HEK293 (cell line): ENCODE results near the gene TNFRSF4.

Source experiments
- CTCF ChIA-PET: fragments of 350-600 bp; formaldehyde crosslinking; extraction: SDS; loops from one replicate; lab custom pipeline; 2021; ENCODE audit warnings: antibody characterized with exemption; lab: Yijun Ruan, JAX
- POLR2A ChIA-PET: fragments of 300-600 bp; formaldehyde crosslinking; extraction: SDS; loops from one replicate; lab custom pipeline; 2020; ENCODE audit warnings: antibody characterized with exemption, inconsistent platforms; lab: Yijun Ruan, JAX
- H3K27ac ChIP-seq: fragments of 200-500 bp; sonication (Bioruptor generic); 2 replicates; pipeline ENCODE4 v1.5.1; 2014; ENCODE audit warnings: low read depth, low read length, control low read depth, inconsistent platforms; ENCODE audit errors: extremely low read depth
- H3K36me3 ChIP-seq, 2 experiments: fragments of 200-500 bp in 1 of 2; sonication (Bioruptor generic) in 1 of 2; 1 replicate in 1 of 2; 2 replicates in 1 of 2; pipeline ENCODE4 v1.5.1; 2014 to 2017; ENCODE audit warnings: inconsistent platforms in 2 of 2, low read length in 2 of 2; ENCODE audit not compliant: control insufficient read depth in 2 of 2, insufficient read depth in 1 of 2
- H3K4me1 ChIP-seq: fragments of 200-500 bp; sonication (Bioruptor generic); 2 replicates; pipeline ENCODE4 v1.5.1; 2014; ENCODE audit warnings: mild to moderate bottlenecking, low read length, inconsistent platforms; ENCODE audit not compliant: control insufficient read depth, insufficient read depth
- H3K4me3 ChIP-seq: 2 replicates; pipeline ENCODE4 v1.5.1; 2011; ENCODE audit warnings: low read depth, mild to moderate bottlenecking, control low read depth, low read length, moderate library complexity
- H3K9me3 ChIP-seq: fragments of 200-500 bp; sonication (Bioruptor generic); 2 replicates; pipeline ENCODE4 v1.5.1; 2014; ENCODE audit warnings: low read depth, low read length, inconsistent platforms; ENCODE audit not compliant: control insufficient read depth, insufficient read depth
- GLI4 ChIP-seq: fragments of 450-650 bp; formaldehyde crosslinking; IDR thresholded peaks from 2 replicates; pipeline ENCODE4 v1.5.1; 2016; ENCODE audit warnings: missing biosample characterization, missing genetic modification characterization
- KLF10 ChIP-seq: fragments of 450-650 bp; IDR thresholded peaks from 2 replicates; pipeline ENCODE4 v1.5.1; 2018; ENCODE audit warnings: missing biosample characterization, mild to moderate bottlenecking, missing genetic modification characterization
- SCRT1 ChIP-seq: fragments of 450-650 bp; formaldehyde crosslinking; IDR thresholded peaks from 2 replicates; pipeline ENCODE4 v1.5.1; 2016; ENCODE audit warnings: missing biosample characterization, missing genetic modification characterization, borderline replicate concordance
- SCRT2 ChIP-seq: fragments of 450-650 bp; formaldehyde crosslinking; IDR thresholded peaks from 2 replicates; pipeline ENCODE4 v1.5.1; 2016; ENCODE audit warnings: missing biosample characterization, missing genetic modification characterization
- SP3 ChIP-seq: fragments of 450-650 bp; formaldehyde crosslinking; IDR thresholded peaks from 2 replicates; pipeline ENCODE4 v1.5.1; 2016; ENCODE audit warnings: missing biosample characterization, missing genetic modification characterization
- ZFP3 ChIP-seq: fragments of 450-650 bp; formaldehyde crosslinking; IDR thresholded peaks from 2 replicates; pipeline ENCODE4 v1.5.1; 2016; ENCODE audit warnings: low read depth, missing biosample characterization, missing genetic modification characterization
- ZFP69B ChIP-seq: fragments of 450-650 bp; formaldehyde crosslinking; IDR thresholded peaks from 2 replicates; pipeline ENCODE4 v1.5.1; 2016; ENCODE audit warnings: missing biosample characterization, missing genetic modification characterization
- ZNF169 ChIP-seq: fragments of 450-650 bp; formaldehyde crosslinking; IDR thresholded peaks from 2 replicates; pipeline ENCODE4 v1.5.1; 2016; ENCODE audit warnings: missing biosample characterization, missing genetic modification characterization
- ZNF292 ChIP-seq: fragments of 450-650 bp; formaldehyde crosslinking; IDR thresholded peaks from 2 replicates; pipeline ENCODE4 v1.5.1; 2016; ENCODE audit warnings: low read depth, missing biosample characterization, missing genetic modification characterization, borderline replicate concordance
- ZNF324 ChIP-seq: fragments of 450-650 bp; formaldehyde crosslinking; IDR thresholded peaks from 2 replicates; pipeline ENCODE4 v1.5.1; 2016; ENCODE audit warnings: missing biosample characterization, missing genetic modification characterization
- ZNF350 ChIP-seq: fragments of 450-650 bp; formaldehyde crosslinking; IDR thresholded peaks from 2 replicates; pipeline ENCODE4 v1.5.0; 2017; ENCODE audit warnings: missing biosample characterization, mild to moderate bottlenecking, missing genetic modification characterization
- ZNF426 ChIP-seq: fragments of 450-650 bp; formaldehyde crosslinking; IDR thresholded peaks from 2 replicates; pipeline ENCODE4 v1.5.1; 2017; ENCODE audit warnings: missing biosample characterization, missing genetic modification characterization, mild to moderate bottlenecking, inconsistent platforms, moderate library complexity
- ZNF473 ChIP-seq: fragments of 450-650 bp; formaldehyde crosslinking; IDR thresholded peaks from 2 replicates; pipeline ENCODE4 v1.5.1; 2017; ENCODE audit warnings: missing biosample characterization, missing genetic modification characterization
- ZNF510 ChIP-seq: fragments of 450-650 bp; formaldehyde crosslinking; IDR thresholded peaks from 2 replicates; pipeline ENCODE4 v1.5.1; 2018; ENCODE audit warnings: mild to moderate bottlenecking, missing genetic modification characterization, missing biosample characterization; ENCODE audit not compliant: insufficient replicate concordance
- ZNF548 ChIP-seq: fragments of 450-650 bp; formaldehyde crosslinking; IDR thresholded peaks from 2 replicates; pipeline ENCODE4 v1.5.1; 2016; ENCODE audit warnings: missing biosample characterization, missing genetic modification characterization
- ZNF670 ChIP-seq: fragments of 450-650 bp; formaldehyde crosslinking; IDR thresholded peaks from 2 replicates; pipeline ENCODE4 v1.5.1; 2016; ENCODE audit warnings: missing biosample characterization, missing genetic modification characterization, low read depth
- ZNF701 ChIP-seq: fragments of 450-650 bp; formaldehyde crosslinking; IDR thresholded peaks from 2 replicates; pipeline ENCODE4 v1.5.1; 2016; ENCODE audit warnings: missing biosample characterization, missing genetic modification characterization
- ZNF768 ChIP-seq: fragments of 450-650 bp; formaldehyde crosslinking; IDR thresholded peaks from 2 replicates; pipeline ENCODE4 v1.5.1; 2018; ENCODE audit warnings: missing biosample characterization, mild to moderate bottlenecking, missing genetic modification characterization
- ZNF777 ChIP-seq: fragments of 450-650 bp; formaldehyde crosslinking; IDR thresholded peaks from 2 replicates; pipeline ENCODE4 v1.5.1; 2017; ENCODE audit warnings: missing biosample characterization, missing genetic modification characterization, borderline replicate concordance
- ZNF792 ChIP-seq: fragments of 450-650 bp; formaldehyde crosslinking; IDR thresholded peaks from 2 replicates; pipeline ENCODE4 v1.5.1; 2016; ENCODE audit warnings: missing biosample characterization, missing genetic modification characterization
- ZSCAN23 ChIP-seq: fragments of 450-650 bp; formaldehyde crosslinking; IDR thresholded peaks from 2 replicates; pipeline ENCODE4 v1.5.1; 2016; ENCODE audit warnings: missing biosample characterization, missing genetic modification characterization
- TF ChIP-seq, protein P1 (sequence below): fragments of 450-650 bp; formaldehyde crosslinking; IDR thresholded peaks from 2 replicates; pipeline ENCODE4 v1.5.1; 2016; ENCODE audit warnings: missing biosample characterization, missing genetic modification characterization
- TF ChIP-seq, protein P2 (sequence below): fragments of 450-650 bp; formaldehyde crosslinking; IDR thresholded peaks from 2 replicates; pipeline ENCODE4 v1.5.1; 2016; ENCODE audit warnings: missing biosample characterization, missing genetic modification characterization

Gene TNFRSF4

DNA sequence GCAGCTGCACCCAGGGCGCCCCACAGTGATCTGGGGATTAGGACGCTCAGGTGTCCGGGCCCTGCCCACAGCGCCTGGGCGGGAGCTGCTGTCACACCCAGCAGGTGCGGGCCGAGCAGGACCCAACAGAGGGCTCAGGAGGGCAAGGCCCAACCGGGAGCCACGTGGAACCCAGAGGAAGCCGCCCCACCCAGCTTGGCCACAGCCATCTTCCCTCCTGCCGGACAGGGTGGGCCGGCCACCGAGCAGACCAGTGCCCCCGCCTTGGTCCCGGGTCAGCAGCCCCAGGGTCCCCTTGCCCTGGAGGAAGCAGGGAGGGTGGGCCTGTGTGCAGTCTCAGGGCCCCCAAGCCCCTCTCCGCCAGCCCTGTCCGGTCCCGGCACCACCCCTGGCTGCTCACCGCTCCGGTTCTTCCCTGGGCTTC lies 46.5 kb downstream of the TNFRSF4 start:
- TF ChIP-seq ZNF548 (no peak), ZNF426 (tag by site-specific recombination) (no peak), GLI4 (tag by site-specific recombination) (no peak), ZNF292 (tag by site-specific recombination) (no peak), SP3 (tag by site-specific recombination) (no peak), ZNF350 (no peak), ZNF701 (tag by site-specific recombination) (no peak), ZSCAN23 (tag by site-specific recombination) (no peak), ZNF777 (no peak), ZNF768 (tag by site-specific recombination) (no peak), ZNF670 (no peak), ZNF792 (tag by site-specific recombination) (no peak), ZNF510 (tag by site-specific recombination) (no peak)
- Histone ChIP-seq H3K9me3 (no peaks in the 10 kb centered on the region), H3K4me1 (no peaks in the 10 kb centered on the region), H3K36me3 (no peaks in the 10 kb centered on the region), H3K4me3 (no peak overlapping the region), H3K27ac (no peak overlapping the region)
- CTCF ChIA-PET, result interaction anchor here (0.6 kb wide), 1 partner anchor 124 kb away, joined by 3 read pairs; no protein-coding TSS in a partner anchor
- POLR2A ChIA-PET, result no interaction called here

DNA sequence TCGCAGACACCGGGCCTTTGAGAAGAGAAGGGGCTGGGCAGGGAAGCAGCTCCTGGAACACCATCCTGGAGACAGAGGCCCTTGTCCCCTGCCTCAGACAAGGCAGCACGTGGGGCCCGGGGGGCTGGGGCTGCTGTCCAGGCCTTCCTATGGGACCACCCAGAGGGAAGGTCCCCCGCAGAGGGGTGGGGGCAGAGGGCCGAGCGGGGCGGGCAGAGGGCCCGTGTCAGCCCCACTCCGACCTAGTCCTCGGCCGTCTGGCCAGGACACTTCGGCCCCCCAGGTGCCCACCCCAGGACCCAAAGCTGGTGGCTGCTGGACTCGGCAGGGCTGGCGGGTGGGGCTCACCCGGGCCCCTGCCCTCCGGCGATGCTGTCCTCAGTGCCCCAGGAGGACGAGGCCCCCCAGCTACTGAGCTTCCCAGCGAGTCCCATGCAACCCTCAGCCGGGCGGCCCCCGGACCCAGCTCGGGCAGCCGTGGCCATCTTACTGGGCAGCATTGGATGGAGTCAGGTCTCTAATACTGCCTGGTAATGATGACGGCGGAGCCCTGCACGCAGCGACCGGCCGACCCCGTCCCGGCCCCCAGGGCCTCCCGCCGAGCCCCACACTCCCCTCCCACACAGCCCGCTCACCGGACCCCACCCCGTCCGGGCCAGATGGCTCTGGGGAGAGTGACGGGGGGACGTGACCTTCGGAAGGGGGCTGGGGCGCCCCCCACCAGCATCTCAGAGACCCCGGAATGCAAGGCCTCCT lies 47.1 kb downstream of the TNFRSF4 start:
- no peak overlapping the region for H3K27ac ChIP-seq
- TF ChIP-seq SCRT2 (tag by site-specific recombination) (no peak), KLF10 (tag by site-specific recombination) (no peak), ZNF670 (no peak), ZNF324 (tag by site-specific recombination) (no peak), ZNF473 (tag by site-specific recombination) (no peak), SCRT1 (tag by site-specific recombination) (no peak), ZFP69B (tag by site-specific recombination) (no peak), ZNF777 (no peak), ZNF169 (tag by site-specific recombination) (no peak), SP3 (tag by site-specific recombination) (no peak), ZFP3 (no peak)
- TF ChIP-seq, protein P1, sequence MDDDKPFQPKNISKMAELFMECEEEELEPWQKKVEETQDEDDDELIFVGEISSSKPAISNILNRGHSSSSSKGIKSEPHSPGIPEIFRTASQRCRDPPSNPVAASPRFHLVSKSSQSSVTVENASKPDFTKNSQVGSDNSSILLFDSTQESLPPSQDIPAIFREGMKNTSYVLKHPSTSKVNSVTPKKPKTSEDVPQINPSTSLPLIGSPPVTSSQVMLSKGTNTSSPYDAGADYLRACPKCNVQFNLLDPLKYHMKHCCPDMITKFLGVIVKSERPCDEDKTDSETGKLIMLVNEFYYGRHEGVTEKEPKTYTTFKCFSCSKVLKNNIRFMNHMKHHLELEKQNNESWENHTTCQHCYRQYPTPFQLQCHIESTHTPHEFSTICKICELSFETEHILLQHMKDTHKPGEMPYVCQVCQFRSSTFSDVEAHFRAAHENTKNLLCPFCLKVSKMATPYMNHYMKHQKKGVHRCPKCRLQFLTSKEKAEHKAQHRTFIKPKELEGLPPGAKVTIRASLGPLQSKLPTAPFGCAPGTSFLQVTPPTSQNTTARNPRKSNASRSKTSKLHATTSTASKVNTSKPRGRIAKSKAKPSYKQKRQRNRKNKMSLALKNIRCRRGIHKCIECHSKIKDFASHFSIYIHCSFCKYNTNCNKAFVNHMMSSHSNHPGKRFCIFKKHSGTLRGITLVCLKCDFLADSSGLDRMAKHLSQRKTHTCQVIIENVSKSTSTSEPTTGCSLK (tag by site-specific recombination), result no peak
- TF ChIP-seq, protein P2, sequence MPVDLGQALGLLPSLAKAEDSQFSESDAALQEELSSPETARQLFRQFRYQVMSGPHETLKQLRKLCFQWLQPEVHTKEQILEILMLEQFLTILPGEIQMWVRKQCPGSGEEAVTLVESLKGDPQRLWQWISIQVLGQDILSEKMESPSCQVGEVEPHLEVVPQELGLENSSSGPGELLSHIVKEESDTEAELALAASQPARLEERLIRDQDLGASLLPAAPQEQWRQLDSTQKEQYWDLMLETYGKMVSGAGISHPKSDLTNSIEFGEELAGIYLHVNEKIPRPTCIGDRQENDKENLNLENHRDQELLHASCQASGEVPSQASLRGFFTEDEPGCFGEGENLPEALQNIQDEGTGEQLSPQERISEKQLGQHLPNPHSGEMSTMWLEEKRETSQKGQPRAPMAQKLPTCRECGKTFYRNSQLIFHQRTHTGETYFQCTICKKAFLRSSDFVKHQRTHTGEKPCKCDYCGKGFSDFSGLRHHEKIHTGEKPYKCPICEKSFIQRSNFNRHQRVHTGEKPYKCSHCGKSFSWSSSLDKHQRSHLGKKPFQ (tag by site-specific recombination), result no peak
- TF ChIP-seq, all 188 proteins: peak for 0
- Histone ChIP-seq H3K9me3 (no peaks in the 10 kb centered on the region), H3K36me3 (no peaks in the 10 kb centered on the region), H3K4me3 (no peak overlapping the region), H3K4me1 (no peaks in the 10 kb centered on the region)
- ChIA-PET POLR2A (no interaction called here), CTCF (no interaction called here)
